ENCODE data around the gene MEIKIN.

Gene MEIKIN

DNA sequence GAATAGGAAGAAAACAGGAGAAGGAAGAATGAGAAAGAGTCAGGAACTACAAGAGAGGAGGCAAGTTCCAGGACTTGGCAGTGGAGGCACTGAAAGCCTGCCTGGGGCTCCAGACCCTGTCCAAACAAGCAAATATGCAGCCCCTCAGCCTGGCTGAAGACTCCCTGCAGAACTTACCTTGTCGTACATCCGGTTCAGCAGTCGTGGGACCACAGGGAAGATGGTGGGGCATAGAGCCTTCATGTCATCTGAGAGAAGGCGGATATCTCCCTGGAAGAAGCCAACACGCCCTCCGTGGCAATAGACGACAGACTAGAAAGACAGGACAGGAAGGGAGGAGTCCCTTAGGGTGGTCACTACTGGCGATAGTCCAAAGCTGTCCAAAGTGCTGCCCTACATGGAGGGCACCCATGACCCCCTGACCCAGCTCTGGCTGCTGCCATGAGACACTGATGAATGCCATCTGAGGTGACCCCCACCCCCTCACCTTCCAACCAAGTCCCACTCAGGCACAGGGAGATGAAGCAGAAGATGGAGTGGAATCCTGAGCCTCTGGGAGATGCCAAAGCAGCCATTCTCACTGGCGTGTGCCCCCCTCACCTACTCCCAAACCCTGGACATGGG lies 27.7 kb upstream of the MEIKIN start:
- DNase-seq (ENCODE audit: low read depth) = no peak

DNA sequence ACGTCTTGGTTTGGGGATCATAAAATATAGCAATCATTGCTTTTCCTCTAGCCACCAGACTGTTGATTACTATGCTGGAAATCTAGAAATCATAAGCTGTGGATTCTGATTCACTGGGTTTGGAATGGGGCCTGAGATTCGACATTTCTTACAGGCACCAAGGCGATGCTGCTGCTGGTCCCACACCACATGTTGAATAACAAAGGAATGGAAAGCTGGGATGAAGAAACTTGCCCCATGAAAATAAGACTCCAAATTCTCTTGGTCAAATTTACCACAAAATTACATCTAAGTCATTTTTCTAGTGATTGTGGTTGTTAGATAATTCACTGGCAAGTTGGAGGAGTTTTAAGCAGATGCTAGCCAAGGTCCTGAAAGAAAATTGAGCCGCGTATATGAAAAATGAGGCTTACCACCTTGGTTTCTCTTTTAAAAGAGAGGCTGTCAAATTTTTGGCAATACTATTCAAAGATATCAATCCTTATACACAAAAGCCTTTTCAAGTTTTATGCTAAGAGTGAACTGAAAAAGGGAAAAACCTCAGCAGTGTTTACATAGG lies 23.0 kb upstream of the MEIKIN start:
- DNase-seq (ENCODE audit: low read depth) = no peak

DNA sequence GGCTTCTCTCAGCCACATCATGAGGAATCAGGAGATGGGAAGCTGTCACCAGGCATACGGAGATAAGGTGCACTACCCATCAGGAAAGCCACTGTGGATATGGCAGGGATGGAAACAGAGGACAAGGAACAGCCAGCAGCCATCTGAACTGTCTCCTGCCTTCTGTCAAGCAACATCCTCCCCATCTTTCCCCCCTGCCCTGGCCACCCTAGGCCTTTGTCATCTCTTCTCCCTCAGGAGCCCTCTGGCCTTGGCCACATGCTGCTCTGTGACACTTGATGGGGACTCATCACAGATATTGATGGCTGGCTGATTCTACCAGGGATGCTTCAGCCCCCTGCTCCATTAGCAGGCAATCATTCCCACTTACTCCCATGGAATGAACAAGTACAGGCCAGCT lies 21.1 kb upstream of the MEIKIN start:
- no peak for DNase-seq (ENCODE audit: low read depth)

DNA sequence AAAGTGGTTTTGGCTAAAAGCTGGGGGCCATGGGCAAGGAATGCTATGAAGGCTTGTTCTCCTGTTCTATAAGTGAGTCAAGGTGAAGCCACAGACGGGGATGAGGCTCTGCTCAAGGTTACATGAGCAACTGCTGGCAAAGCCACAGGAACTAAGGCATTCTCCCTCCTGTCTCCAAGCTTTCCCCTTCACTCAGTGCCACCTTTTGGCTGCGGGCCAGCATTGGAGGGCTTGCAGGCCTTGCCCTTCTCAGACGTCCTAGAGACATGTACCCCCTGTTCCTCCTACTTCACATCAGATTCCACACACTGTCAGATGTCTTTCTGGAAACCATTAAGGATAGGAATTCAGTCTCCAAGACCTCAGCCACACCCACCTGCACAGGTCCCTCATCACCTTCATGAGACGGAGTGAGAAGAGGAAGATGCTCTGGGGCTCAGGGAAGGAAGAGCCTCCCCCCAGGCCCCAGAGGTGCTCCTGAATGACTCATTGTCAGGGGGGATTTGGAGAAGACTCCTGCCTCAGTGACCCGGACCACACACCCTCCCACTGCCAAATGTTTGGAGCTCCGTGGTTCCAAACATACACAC lies 20.5 kb upstream of the MEIKIN start:
- no peak for DNase-seq (ENCODE audit: low read depth)

DNA sequence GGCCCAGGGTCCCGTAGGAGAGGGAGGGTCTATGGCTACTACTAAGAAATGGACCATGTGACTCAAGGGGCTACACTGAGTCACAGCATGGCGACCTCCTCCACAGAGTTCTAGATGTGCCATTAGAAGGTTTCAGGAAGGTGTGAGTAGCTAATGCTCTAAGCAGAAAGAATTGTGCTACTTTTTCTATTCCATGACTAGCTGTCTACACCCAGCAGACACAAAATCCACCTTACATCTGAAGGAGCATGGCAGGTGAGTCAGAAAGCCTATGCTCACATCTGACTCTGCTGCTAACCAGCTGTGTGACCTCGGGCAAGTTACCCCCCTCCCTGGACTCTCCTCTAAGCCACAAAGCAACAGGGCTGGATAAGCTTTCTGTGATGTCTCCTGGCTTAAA lies 14.4 kb upstream of the MEIKIN start:
- no peak for DNase-seq (ENCODE audit: low read depth)

DNA sequence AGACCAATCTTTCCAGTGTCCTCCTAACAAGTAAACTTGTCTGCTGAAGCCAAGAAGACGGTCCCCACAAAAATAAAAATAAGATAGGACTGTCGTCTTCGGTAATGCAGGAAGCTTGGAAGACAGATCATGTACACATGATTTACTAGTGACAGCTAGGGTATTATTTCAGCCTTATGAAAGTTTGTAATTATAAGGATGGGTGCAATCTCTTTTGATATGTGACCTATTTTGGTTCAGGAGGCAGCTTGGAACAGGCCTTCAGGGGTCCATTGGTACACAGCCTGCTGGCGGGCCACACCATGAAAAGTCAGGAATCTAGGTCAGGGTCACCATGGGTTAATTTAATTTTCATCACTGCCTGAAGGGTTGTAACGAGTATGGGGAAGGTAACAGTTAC lies 13.7 kb upstream of the MEIKIN start:
- DNase-seq (ENCODE audit: low read depth) = no peak

DNA sequence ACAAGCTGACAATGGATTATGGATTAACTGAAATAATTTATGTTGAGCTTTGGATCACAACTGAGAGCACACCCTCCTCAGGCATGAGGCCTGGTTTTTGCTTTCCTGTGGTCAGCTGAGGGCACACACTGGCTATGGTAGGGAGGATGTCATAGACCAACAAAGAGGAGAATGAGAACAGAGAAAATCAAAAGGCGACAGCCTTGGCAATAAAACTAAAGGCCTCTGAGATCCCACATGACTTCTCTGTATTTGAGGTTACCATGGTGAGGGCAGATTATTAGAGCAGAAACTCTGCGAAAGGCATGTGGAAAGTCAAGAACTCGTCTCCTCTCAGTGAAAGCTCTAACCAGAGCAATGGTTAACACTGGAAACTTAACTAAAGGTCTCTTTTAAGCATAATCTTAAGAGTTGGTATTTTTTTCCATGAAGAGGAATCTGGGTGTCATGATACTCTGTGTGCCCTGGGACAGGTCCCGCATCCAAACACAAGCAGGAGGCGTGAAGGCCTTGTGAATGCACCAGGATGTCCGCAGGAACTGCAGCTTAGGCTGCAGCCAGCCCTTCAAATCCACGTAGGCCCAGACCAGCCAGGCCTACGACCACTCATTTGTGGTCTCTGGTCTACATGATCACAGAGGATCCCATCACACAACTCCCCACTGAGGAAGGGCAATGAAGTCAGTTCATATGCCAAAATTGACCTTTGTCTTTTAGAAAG lies 12.4 kb upstream of the MEIKIN start:
- no peak for DNase-seq (ENCODE audit: low read depth)

DNA sequence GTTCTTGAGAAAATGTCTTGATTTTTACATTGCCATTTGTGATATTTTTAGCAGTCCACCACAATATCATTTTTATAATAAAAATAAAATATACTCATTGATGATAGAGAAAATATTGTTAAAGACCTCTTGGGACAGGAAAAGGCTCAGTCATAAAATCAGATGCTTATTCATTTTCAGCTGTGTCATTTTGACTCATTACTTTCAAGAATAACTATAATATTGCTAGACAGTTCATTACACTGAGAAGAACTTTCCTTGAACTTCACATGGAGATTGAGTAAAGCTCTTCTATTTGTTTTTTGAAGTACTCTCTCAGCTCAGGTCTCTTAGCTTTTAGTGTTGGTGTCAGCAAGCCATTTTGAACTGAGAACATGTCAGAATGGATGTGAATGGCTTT lies 8.5 kb upstream of the MEIKIN start:
- no peak for DNase-seq (ENCODE audit: low read depth)

DNA sequence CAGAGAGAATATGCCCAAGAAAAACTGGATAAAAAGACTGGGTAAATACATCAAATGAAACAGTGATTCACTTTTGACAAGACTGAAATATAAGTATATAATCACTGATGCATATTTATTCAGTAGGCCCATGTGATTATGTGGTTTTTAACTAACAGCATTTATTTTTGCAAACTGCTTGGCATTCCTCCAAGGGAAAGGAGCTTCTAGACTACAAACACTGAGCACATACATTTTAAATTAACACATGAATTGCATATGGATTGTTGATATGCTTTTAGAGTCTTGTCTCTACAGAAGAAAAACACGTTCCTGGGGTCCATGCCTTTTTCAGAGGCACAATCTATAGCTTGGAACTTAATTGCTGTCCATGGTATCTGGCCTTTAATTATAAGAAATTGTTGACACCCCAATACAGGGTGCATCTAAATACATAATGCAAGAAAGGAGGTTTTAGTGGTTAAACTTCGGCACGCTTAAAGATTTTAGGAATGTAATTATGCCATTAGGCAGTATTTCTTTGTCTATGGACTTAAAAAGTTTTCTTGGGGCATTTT lies 6.9 kb upstream of the MEIKIN start:
- no peak for DNase-seq (ENCODE audit: low read depth)

DNA sequence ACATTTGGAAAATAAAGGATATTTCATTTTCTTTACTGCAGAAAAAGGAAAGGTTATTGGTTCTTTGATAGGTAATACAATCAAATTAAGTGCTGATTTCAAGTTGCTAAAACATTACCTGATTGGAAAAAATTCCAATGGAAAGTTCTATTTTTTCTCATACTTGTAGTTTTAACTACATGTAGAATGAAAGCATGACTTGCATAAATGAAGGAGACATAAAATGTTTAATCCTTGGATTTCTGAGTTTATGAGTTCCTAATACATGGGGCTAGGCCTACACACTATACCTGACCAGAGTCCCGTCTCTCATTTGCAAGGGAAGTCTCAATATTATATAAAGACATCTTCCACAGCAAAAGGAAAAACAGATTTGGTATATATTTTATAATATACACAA lies 5.2 kb upstream of the MEIKIN start:
- DNase-seq (ENCODE audit: low read depth) = no peak

DNA sequence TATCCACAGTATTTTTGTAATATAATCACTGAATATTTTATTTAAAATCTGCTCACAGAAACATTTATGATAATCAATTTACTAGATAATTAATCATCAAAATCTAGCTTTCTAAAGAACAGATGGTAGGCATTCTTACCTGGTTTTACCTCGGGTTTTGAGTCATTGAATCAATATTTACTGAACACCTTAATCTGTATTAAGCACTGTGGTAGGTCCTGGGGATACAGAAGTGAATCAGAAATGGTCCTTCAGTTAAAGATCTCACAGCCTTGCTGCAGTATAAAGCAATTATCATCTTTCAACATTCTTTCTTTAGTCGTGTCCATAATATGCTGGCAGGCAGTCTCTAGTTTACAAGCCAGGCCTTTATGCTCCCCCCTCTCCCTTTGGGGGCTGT lies 2.0 kb upstream of the MEIKIN start:
- no peak for DNase-seq (ENCODE audit: low read depth)

DNA sequence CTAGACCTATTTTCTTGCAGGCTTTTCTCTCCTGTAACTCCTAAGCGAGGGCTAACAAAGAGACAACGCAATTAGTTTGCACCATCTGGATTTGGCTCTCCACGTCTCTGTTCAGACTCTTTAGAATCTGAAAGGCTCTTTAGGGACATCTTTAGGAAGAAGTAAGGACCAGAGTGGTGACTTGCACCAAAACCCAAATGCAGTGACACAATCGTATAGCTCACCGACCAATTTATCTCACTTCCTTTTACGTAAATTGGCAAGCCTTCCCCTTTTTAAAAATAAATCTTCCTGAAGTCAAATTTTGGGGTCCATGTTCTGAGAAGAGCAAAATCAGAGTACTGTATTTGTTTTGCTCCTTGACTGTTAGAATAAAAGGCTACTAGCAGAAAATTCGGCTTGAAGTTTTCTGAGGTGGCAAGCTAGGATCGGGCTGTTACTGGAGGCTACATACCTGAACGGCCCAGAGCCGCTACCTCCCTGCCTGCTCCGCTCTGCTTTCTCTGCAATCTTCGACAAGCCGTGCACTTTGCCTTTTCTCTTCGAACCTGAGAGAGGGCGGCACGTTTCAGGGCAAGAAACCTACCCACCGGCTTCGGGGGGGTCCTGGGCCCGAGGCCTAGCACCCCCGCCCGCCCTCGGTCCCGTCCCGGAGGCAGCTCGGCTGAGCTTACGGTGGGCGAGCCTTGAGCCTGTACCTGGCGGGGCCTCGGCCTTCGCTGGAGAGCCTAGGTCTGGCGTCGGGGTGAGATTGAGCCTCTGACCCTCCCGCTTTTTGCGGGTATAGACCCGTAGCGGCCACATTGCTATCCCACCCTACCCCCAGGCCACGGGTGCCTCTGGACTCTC lies 537 bp downstream of the MEIKIN start:
- no peak for DNase-seq (ENCODE audit: low read depth)

DNA sequence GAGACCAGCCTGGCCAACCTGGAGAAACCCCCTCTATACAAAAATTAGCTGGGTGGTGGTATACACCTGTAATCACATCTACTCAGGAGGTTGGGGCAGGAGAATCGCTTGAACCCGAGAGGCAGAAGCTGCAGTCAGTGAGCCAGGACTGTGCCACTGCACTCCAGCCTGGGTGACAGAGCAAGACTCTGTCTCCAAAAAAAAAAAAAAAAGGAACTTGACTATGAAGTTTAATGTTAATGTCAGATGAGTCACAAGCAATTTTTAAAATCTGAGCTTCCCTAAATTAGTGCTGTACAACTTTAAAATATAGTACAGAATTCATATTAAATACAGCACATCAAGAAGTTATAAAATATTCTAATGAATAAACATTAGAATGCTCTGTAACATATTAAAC lies 1.5 kb downstream of the MEIKIN start:
- DNase-seq (ENCODE audit: low read depth) = no peak

DNA sequence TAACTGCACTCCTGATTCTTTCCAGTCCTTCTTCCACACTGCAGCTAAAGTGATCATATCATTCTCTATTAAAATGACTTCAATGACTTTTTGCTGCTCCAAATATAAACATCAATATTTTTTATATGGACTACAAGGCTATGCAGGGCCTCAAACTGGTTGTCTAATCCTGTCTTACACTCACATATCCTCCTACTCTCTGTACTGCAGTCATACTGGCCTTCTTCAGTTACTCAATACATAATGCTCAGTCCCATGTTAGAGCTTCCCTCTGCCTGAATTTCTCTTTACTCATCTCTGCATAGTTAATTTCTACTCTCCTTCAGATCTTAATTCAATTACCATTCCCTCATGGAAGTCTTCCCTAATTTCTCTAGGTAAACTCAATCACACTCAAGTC lies 3.4 kb downstream of the MEIKIN start:
- no peak for DNase-seq (ENCODE audit: low read depth)

DNA sequence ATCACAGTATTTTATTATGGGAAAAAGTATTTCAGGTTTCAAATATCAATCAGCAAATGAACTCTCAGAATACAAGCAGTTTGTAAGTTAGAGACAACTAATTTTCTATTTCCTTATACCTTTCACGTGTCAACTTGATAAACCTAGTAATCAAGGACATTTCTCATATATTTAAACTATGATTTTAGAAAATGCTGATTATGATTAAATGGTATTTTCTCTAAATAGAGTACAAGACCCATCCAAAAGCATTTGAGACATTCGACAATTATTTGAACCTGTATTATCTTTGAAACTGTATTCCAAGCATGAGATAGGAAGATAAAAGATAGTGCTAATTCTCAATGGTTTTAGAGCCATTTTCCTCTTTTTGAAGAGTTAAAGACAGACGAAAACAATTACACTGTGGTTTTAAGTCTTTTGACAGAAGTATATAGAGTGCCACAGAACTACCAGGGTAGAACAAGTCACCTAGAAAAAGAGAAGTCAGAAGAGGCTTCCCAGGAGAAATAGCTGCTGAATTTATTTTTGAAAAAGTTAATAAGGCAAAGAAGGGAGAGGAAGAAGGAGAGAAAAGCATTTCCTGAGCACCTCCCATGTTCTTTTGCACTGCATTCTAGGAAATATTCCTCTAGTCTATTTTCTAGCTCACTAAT lies 5.6 kb downstream of the MEIKIN start:
- no peak for DNase-seq (ENCODE audit: low read depth)

DNA sequence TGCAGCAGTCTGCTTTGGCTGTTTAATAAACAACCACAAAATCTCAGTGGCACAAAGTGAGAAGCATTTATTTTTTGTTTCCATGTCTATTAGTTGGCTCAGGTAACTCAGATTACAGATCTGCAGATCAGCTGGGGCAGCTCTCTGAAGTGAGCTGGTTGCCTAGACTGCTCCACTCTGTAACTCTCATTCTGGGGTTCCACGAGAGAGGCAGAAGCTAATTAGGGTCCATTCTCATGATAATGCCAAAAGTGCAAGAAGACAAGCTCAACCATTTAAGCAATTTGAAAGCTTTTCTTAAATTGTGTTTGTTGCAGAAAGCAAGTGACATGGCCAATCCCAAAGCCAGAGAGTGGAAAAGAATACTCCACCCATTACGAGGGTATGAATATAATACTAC lies 13.2 kb downstream of the MEIKIN start:
- DNase-seq (ENCODE audit: low read depth) = no peak

DNA sequence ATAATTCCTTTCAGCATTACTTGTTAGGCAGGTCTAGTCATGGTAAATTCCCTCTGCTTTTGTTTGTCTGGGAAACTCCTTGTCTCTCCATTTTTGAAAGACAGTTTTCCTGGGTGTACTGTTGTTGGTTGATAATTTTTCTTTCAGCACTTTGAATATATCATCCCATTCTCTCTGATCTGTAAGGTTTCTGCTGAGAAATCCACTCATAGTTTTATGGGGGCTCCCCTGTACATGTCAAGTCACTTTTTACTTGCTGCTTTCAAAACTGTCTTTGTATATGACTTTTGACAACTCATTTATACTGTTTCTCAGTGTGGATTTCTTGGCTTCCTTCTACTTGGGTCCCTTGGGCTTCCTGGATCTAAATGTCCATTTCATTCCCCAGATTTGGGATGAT lies 16.5 kb downstream of the MEIKIN start:
- DNase-seq (ENCODE audit: low read depth) = no peak

DNA sequence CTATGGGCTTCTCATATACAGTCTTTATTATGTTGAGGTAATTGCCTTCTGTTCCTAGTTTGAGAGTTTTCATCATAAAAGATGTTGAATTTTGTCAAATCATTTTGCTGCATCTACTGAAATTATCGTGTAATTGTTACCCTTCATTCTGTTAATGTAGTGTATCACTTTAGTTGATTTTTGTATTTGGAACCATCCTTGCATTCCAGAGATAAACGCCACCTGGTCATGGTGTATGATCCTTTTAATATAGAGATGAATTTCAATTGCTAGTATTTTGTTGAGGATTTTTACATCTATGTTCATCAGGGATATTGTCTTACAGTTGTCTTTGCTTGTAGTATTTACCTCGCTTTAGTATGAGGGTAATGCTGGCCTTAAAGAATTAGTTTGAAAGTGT lies 19.3 kb downstream of the MEIKIN start:
- DNase-seq (ENCODE audit: low read depth) = no peak

DNA sequence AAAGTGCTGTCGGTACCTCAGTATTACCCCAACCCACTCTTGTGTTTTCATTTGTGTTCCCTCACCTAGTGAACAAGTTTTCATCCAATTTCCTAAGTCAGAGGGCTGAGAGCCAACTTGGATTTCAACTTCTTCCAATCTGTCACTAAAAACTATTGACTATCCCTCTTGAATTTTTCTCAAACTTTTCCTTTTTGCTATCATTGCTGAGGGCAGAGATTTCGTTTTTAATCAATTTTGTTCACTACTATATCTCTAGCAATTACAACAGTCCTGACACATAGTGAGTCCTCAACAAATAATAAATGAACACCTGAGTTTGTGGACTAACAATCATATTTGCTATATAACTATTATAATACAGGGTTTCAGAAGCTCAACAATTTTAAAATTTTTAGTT lies 29.0 kb downstream of the MEIKIN start:
- no peak for DNase-seq (ENCODE audit: low read depth)

DNA sequence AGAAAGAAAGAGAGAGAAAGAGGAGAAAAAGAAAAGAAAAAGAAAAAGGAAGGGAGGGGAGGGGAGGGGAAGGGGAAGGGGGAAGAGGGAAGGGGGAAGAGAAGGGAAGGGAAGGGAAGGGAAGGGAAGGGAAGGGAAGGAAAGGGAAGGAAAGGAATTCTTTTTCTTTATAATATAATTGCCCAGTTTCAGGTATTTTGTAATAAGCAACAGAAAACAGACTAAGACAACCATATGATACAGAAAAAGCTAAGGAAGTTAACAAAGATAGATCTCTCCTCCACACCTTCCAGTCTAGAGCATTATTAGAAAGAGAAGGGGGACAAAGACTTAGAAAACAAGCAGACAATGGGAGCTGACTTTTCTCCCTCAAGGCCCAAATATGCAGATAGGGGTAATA lies 31.0 kb downstream of the MEIKIN start:
- DNase-seq (ENCODE audit: low read depth) = no peak

DNA sequence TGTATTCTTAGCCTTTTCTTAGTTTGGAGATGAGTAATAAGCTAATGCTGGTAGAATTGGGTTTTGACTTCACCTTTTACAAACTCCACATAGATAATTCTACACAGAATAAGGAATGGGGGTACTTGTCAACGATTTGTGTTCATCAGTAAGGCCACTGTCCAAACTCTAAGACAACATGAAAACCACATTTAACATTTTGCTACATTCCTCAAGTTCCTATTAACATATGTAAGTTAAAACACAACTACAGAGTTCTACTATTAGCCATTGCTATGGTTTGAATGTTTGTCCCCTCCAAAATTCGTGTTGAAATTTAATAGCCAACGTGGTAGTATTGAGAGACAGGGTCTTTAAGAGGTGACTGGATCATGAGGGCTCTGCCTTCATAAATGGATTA lies 31.9 kb downstream of the MEIKIN start:
- DNase-seq (ENCODE audit: low read depth) = no peak

DNA sequence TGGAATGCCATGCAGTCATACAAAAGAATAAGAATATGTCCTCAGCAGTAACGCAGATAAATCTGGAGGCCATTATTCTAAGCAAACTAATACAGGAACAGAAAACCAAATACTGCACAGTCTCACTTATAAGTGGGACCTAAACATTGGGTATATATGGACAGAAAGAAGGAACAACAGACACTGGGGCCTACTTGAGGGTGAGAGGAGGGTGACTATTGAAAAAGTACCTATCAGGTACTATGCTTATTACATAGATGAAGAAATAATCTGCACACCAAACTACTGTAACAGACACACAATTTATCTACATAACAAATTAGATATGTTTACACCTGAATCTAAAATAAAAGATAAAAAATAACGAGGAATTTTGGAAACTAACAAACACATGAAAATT lies 38.8 kb downstream of the MEIKIN start:
- DNase-seq (ENCODE audit: low read depth) = no peak

Measured in stimulated activated CD8-positive, alpha-beta memory T cell treated with anti-CD3 and anti-CD28 coated beads, Interleukin-12 subunit alpha, Interleukin-12 subunit beta, amount 100 ng/mL, for 1 hour (primary cell).